DOHH2 (cell line): Measurements from ENCODE around the gene SPESP1.

Experiments
- H3F3A ChIP-seq: fragments of 200-600 bp; sonication (generic), shearing (Covaris generic); 2 replicates; pipeline ENCODE4 v1.6.0; 2016; ENCODE audit warnings: antibody characterized with exemption, mild to moderate bottlenecking; ENCODE audit not compliant: control insufficient read depth, insufficient read depth
- H3K27ac ChIP-seq: fragments of 200-600 bp; sonication (generic); 2 replicates; pipeline ENCODE4 v1.5.1; 2014; ENCODE audit warnings: low read depth, mild to moderate bottlenecking, low read length, moderate library complexity
- H3K27me3 ChIP-seq: fragments of 200-600 bp; sonication (generic); 2 replicates; pipeline ENCODE4 v1.6.1; 2014; ENCODE audit warnings: mild to moderate bottlenecking, low read length, mixed read lengths; ENCODE audit not compliant: control insufficient read depth
- H3K36me3 ChIP-seq: fragments of 200-600 bp; sonication (generic); 2 replicates; pipeline ENCODE4 v1.6.1; 2014; ENCODE audit warnings: mild to moderate bottlenecking, low read length, moderate library complexity, mixed read lengths; ENCODE audit not compliant: control insufficient read depth
- H3K4me1 ChIP-seq: fragments of 200-600 bp; sonication (generic); 2 replicates; pipeline ENCODE4 v1.6.1; 2014; ENCODE audit warnings: mild to moderate bottlenecking, low read length, mixed read lengths; ENCODE audit not compliant: control insufficient read depth
- H3K4me2 ChIP-seq: fragments of 200-600 bp; sonication (generic); 2 replicates; pipeline ENCODE4 v1.6.0; 2014; ENCODE audit warnings: mild to moderate bottlenecking, low read length, moderate library complexity
- H3K4me3 ChIP-seq: fragments of 200-600 bp; sonication (generic); 2 replicates; pipeline ENCODE4 v1.5.1; 2014; ENCODE audit warnings: mild to moderate bottlenecking, low read length, mixed read lengths
- H3K79me2 ChIP-seq: fragments of 200-600 bp; sonication (generic); 2 replicates; pipeline ENCODE4 v1.6.1; 2014; ENCODE audit warnings: mild to moderate bottlenecking, low read length, mixed read lengths; ENCODE audit not compliant: control insufficient read depth
- H3K9me2 ChIP-seq: fragments of 200-600 bp; sonication (generic); replicated peaks from 2 replicates; pipeline ENCODE4 v1.6.1; 2014; ENCODE audit warnings: mild to moderate bottlenecking, low read length, mixed read lengths; ENCODE audit not compliant: control insufficient read depth
- H3K9me3 ChIP-seq: fragments of 200-600 bp; sonication (generic); 2 replicates; pipeline ENCODE4 v1.6.1; 2014; ENCODE audit warnings: antibody characterized with exemption, low read length, mixed read lengths; ENCODE audit not compliant: control insufficient read depth, insufficient read depth
- H4K20me1 ChIP-seq: fragments of 200-600 bp; sonication (generic); 2 replicates; pipeline ENCODE4 v1.6.0; 2014; ENCODE audit warnings: low read depth, mild to moderate bottlenecking, antibody characterized with exemption, low read length, moderate library complexity; ENCODE audit not compliant: control insufficient read depth, insufficient read depth
- CTCF ChIP-seq: fragments of 200-600 bp; sonication (generic); IDR thresholded peaks from one replicate; pipeline ENCODE4 v1.5.1; 2014; ENCODE audit warnings: antibody characterized with exemption, mild to moderate bottlenecking, low read depth, low read length; ENCODE audit not compliant: poor library complexity, severe bottlenecking
- EZH2phosphoT487 ChIP-seq: fragments of 200-600 bp; sonication (generic); IDR thresholded peaks from 2 replicates; pipeline ENCODE4 v1.6.1; 2017; ENCODE audit warnings: borderline replicate concordance, mild to moderate bottlenecking, antibody characterized with exemption, low read length, moderate library complexity, mixed read lengths

Gene SPESP1

GRCh38 chr15:68888419-68888818 is 41.9 kb upstream of the SPESP1 start:
- H3F3A ChIP-seq, result no peaks in the 10 kb centered on the region
- H3K9me3 ChIP-seq, result no peaks in the 10 kb centered on the region
- H3K9me2 ChIP-seq, result no peaks in the 10 kb centered on the region
- H3K4me1 ChIP-seq, result peaks cover 4% of the 10 kb centered on the region; the same call in 1 of the 2 replicates
- H3K4me2 ChIP-seq, result no peak overlapping the region
- no peak for TF ChIP-seq CTCF
- TF ChIP-seq EZH2phosphoT487, result no peak
- H3K36me3 ChIP-seq, result no peaks in the 10 kb centered on the region
- peaks cover 17% of the 10 kb centered on the region for H3K27me3 ChIP-seq
- H3K79me2 ChIP-seq, result no peaks in the 10 kb centered on the region
- no peak overlapping the region for H3K27ac ChIP-seq
- H3K4me3 ChIP-seq, result no peak overlapping the region
- no peaks in the 10 kb centered on the region for H4K20me1 ChIP-seq

- Histone ChIP-seq H3K4me2 (no peak overlapping the region), H3F3A (no peaks in the 10 kb centered on the region), H3K4me3 (no peak overlapping the region), H4K20me1 (no peaks in the 10 kb centered on the region), H3K79me2 (no peaks in the 10 kb centered on the region), H3K36me3 (no peaks in the 10 kb centered on the region), H3K27me3 (peaks cover 22% of the 10 kb centered on the region), H3K4me1 (no peaks in the 10 kb centered on the region), H3K9me3 (no peaks in the 10 kb centered on the region), H3K27ac (no peak overlapping the region), H3K9me2 (no peaks in the 10 kb centered on the region)
- TF ChIP-seq EZH2phosphoT487 (no peak), CTCF (no peak)
These were observed 36.1 kb upstream of the SPESP1 start for GRCh38 chr15:68894208-68894607.

GRCh38 chr15:68896178-68896577 is 34.1 kb upstream of the SPESP1 start:
- H3K4me2 ChIP-seq, result no peak overlapping the region
- no peaks in the 10 kb centered on the region for H3K9me3 ChIP-seq
- H4K20me1 ChIP-seq, result no peaks in the 10 kb centered on the region
- H3K4me1 ChIP-seq, result no peaks in the 10 kb centered on the region
- H3K36me3 ChIP-seq, result no peaks in the 10 kb centered on the region
- no peak for TF ChIP-seq CTCF
- TF ChIP-seq EZH2phosphoT487, result no peak
- H3K27ac ChIP-seq, result no peak overlapping the region
- H3K79me2 ChIP-seq, result no peaks in the 10 kb centered on the region
- H3K9me2 ChIP-seq, result no peaks in the 10 kb centered on the region
- peaks cover 26% of the 10 kb centered on the region for H3K27me3 ChIP-seq
- H3K4me3 ChIP-seq, result no peak overlapping the region
- no peaks in the 10 kb centered on the region for H3F3A ChIP-seq

GRCh38 chr15:68897016-68897415 is 33.3 kb upstream of the SPESP1 start:
- Histone ChIP-seq H3K9me2 (no peaks in the 10 kb centered on the region), H3K4me3 (no peak overlapping the region), H3K4me2 (no peak overlapping the region), H3K79me2 (no peaks in the 10 kb centered on the region), H3K36me3 (no peaks in the 10 kb centered on the region), H3F3A (no peaks in the 10 kb centered on the region), H4K20me1 (no peaks in the 10 kb centered on the region), H3K27ac (no peak overlapping the region), H3K27me3 (peaks cover 24% of the 10 kb centered on the region), H3K4me1 (no peaks in the 10 kb centered on the region), H3K9me3 (no peaks in the 10 kb centered on the region)
- TF ChIP-seq EZH2phosphoT487 (no peak), CTCF (no peak)
